CD4-positive, alpha-beta T cell treated with Interleukin-17A for 4 hours (primary cell): ENCODE data around the gene MED19.
"Not testable (repeated sequence)": the region's sequence is repeated elsewhere in the genome, so short reads cannot be mapped to it uniquely, and the experiment has no call there.

Experiments
- DNase-seq: peaks from one replicate; pipeline ENCODE4 v3.0.0-alpha.2; 2020; ENCODE audit warnings: mixed read lengths

Gene MED19

DNA sequence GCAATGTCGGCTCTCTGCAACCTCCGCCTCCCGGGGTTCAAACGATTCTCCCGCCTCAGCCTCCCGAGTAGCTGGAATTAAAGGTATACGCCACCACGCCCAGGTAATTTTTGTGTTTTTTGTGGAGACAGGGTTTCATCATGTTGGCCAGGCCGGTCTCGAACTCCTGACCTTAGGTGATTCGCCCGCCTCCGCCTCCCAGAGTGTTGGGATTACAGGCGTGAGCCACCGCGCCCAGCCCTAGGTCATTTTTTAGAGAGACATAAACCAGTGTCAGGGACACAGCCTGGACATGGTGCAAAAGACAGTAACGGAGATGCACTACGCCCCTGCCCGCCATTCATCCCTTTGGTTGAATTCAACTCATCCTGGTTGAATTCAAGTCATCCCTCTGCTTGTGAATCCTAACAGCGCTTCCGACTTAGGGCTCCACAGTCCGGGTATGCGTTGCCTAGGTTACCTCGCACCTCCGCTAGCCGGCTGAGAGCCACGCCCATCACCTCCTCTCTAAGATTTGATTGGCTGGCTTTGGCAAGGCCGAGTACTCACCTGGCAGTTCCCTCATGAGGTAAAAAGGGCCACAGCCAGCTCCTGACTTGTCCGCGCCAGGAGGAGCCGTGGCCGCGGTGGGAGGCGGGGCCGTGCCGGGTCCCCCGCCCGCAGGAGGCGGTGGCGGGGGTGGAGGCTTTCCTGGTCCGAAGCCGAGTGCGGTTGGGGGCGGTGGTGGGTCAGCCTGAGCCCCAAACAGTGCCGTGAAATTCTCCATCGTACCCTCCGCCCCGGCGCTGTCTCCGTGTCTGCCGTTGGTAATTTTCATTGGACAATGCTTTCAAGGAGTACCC lies at the start of gene MED19:
Gene MED19 (minus strand): TSS at position 802 of the 842 bp plus-strand sequence. CDS start 36 bp downstream, at position 766.
- DNase-seq: peak; percentile 80

GRCh38 chr11:57758174-57758573 lies 46.2 kb upstream of the MED19 start:
- DNase-seq: no peak

DNA sequence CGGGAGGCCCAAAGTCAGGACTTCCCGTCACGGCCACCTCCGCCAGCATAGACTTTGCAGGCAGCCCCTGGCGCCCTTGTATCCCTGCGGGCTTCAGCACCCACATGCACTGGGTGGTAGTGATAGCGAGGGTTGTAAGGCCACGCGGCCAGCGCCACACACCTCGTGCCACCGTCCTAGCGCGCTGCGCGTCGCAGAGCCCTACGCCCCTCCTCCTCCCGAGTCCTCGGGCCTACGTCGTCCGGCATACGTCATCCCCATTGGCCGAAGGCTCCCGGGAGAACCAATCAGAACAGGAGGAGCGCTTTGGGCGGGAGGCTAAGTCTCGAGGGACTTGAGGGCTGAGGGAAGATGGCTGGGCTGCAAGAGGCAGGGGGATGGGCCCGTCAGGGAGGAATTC lies 40.9 kb upstream of the MED19 start:
- DNase-seq: no peak

GRCh38 chr11:57751676-57752253 lies 39.8 kb upstream of the MED19 start, which contains the start of gene BTBD18:
TSS of gene BTBD18 (minus strand) at chr11:57751819. CDS start at chr11:57751188, 631 bp downstream.
- peak; percentile 23 for DNase-seq

GRCh38 chr11:57751176-57751575 lies 39.2 kb upstream of the MED19 start:
- no peak for DNase-seq

GRCh38 chr11:57746920-57747319 lies 34.9 kb upstream of the MED19 start:
- no peak for DNase-seq

GRCh38 chr11:57745206-57745605 lies 33.2 kb upstream of the MED19 start:
- DNase-seq: no peak

DNA sequence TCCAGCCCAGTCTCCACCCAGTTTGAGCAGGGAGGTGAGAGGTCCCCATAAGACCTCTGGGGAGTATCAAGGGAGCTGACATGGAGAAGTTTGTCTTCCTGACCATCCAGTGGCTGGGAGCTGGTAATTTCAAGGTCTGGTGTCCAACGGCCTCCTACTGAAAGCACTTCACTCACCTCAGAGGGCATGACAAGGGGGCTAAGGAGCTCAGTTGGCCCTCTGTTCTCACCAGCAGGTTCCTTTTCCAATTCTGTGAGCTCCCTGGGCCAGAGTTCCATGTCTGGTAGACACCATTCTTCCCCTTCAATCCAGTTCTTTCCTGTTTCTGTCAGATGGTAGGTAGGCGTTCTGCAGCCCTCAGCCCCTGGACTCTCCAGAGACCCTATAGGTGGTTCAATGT lies 32.3 kb upstream of the MED19 start:
- no peak for DNase-seq

- DNase-seq: no peak
These were observed 30.1 kb upstream of the MED19 start for GRCh38 chr11:57742087-57742452.

DNA sequence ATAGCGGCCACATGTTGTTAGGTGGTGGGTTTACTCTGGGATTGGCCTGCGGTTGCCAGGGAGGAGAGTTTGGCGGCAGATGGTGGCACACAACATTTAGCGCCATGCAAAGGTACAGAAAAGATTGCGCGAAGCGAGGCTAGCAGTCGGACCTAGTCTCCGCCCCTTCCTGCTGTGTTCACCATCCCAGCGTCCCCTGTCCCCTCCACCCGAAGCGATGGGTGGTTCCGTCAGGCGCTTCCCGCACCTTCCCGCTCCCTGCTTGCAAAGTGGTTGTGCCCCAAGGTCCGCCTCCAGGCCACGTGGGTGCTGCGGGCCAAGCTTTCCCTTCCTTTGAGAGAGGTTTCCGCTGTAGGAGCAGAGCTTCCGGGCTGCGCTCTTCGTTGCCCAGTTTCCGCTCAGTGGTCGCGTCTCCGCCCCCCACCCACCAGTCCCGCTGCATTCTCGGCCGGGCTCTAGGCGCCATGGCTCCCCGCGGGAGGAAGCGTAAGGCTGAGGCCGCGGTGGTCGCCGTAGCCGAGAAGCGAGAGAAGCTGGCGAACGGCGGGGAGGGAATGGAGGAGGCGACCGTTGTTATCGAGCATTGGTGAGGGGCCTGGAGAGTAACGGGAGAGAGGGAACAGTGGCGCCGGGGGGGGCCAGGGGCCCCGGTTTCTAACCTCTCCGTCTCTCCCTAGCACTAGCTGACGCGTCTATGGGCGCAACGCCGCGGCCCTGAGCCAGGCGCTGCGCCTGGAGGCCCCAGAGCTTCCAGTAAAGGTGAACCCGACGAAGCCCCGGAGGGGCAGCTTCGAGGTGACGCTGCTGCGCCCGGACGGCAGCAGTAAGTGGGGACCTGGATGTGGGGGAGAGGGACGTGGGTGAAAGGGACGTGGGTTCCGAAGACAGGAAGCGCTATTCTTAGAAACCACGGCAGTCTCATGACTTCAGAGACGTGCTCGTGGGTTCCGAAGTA lies 29.4 kb upstream of the MED19 start, which contains the start of gene SELENOH:
Gene SELENOH (plus strand): TSS at position 360 of the 955 bp plus-strand sequence. CDS start 105 bp downstream, at position 465.
- DNase-seq: peak; percentile 91

DNA sequence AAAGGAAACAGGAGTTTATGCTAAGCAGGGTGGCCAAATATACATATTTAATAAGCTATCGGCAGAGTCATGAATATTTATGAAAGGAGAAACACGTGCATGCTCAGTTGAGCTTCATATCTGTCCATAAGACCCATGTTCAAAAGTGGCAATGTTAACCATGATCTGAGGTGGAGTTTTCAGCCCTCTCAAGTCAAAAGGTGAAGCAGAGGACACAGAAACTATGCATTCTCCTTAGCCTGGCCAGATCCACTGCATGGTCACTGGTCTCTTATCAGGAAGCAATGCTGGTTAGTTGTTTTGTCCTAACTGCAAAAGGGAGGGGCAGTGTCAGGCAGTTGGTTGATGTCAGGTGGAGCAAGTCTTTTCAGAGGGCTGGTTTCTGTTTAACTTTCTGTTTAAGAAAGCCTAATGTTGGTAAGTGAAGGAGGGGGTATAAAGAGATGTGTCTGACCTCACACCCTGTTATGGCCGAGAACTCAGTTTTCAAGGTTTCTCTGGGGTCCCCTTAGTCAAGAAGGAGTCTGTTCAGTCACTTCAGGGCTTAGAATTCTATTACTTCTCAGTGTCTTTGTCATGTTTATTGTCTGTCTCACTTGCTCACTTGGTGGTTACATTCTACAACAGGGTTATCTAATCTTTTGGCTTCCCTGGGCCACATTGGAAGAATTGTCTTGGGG lies 23.7 kb upstream of the MED19 start:
- DNase-seq: no peak

DNA sequence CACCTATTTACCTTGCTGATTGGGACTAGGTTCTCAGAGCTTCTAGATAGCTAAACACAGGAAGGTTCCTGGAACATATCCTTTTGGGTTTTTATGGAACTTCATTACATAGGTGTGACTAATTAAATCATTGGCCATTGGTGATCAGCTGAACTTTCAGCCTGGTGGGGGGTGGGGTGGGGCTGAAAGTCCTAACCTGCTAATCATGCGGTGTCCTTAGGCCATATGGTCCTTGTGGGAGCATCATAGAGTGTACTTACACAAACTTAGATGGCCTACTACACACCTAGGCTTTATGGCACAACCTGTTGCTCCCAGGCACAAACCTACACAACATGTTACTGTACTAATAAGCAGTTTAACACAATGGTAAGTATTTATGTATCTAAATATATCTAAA lies 20.6 kb upstream of the MED19 start:
- DNase-seq: no peak

DNA sequence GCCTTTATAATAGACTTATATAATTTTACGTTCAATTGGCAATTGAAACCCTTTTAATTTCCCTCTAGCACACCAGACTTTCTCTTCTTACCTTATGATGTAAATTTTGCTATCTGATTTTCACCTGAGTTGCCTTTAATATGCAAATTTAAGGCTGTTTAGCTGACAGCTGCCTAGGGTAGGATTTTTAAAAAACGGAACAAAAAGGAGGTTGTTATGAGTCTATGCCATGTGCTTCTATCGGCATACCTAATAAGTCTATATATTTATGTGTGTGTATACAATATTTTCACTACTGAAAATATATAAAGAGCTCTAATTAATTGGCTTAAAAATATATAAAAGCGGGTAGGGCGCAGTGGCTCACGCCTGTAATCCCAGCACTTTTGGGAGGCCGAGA lies 17.5 kb upstream of the MED19 start:
- DNase-seq: no peak

- DNase-seq: no peak
These were observed 16.8 kb upstream of the MED19 start for GRCh38 chr11:57728829-57729228.

- no peak for DNase-seq
These were observed 15.2 kb upstream of the MED19 start for GRCh38 chr11:57727185-57727584.

GRCh38 chr11:57716726-57717125 lies 4.7 kb upstream of the MED19 start:
- not testable (repeated sequence) for DNase-seq

- no peak for DNase-seq
These were observed 1.8 kb upstream of the MED19 start for GRCh38 chr11:57713835-57714234.

GRCh38 chr11:57712256-57713150 lies 488 bp upstream of the MED19 start, which contains the start of gene TMX2:
TSS of gene TMX2 (plus strand) at chr11:57712593. CDS start at chr11:57712619, 26 bp downstream.
- DNase-seq: peak; percentile 90

- no peak for DNase-seq
These were observed 2.1 kb downstream of the MED19 start for GRCh38 chr11:57709802-57710367.

DNA sequence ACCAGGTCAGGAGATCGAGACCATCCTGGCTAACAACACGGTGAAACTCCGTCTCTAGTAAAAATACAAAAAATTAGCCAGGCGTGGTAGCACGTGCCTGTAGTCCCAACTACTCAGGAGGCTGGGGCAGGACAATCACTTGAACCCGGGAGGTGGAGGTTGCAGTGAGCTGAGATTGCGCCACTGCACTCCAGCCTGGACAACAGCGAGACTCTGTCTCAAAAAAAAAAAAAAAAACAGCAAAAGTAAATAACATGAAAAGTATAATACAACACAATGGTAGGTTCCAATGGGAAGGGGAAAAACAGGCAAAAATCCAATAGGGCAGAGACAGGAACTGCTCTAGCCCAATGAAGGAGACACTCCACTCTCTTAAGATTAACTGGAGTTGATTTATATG lies 6.6 kb downstream of the MED19 start:
- DNase-seq: not testable (repeated sequence)

- DNase-seq: no peak
These were observed 7.1 kb downstream of the MED19 start for GRCh38 chr11:57704932-57705331.
